ENCODE results near the gene SEC62. TPM values are rescaled to one million over a fixed set of nuclear protein-coding genes. Genes with fewer than 3 reads are reported as not detected.

SEC62 gene
- total RNA-seq, 1 donor from 2014 or later, result 99.2 TPM

DNA sequence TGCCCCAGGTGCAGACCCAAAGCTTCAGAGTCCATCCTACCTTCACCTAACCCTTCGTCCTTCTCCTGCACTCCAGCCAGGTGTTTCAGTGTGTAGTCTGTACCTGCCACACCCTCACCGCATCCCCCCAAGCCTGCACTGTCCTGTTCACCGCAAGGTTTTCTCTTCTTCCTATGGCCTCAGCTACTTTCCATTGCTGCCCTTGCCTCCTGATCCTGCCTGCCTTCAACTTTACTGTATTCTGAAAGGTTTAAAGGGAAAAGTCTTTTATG, 80.5 kb downstream of the SEC62 start:
- H3K4me3 Mint-ChIP-seq (ENCODE audit: unreplicated experiment), result no peak overlapping the region
- H3K9me3 Mint-ChIP-seq (ENCODE audit: low read depth), result no peaks in the 10 kb centered on the region
- peaks cover 4% of the 10 kb centered on the region for H3K36me3 Mint-ChIP-seq (ENCODE audit: low read depth)
- H3K27me3 Mint-ChIP-seq (ENCODE audit: low read depth), result peaks cover 16% of the 10 kb centered on the region
- H3K4me1 Mint-ChIP-seq (ENCODE audit: low read depth), result peaks cover 11% of the 10 kb centered on the region
- DNase-seq (ENCODE audit: low spot score), result no peak
- TF ChIP-seq, protein P1, sequence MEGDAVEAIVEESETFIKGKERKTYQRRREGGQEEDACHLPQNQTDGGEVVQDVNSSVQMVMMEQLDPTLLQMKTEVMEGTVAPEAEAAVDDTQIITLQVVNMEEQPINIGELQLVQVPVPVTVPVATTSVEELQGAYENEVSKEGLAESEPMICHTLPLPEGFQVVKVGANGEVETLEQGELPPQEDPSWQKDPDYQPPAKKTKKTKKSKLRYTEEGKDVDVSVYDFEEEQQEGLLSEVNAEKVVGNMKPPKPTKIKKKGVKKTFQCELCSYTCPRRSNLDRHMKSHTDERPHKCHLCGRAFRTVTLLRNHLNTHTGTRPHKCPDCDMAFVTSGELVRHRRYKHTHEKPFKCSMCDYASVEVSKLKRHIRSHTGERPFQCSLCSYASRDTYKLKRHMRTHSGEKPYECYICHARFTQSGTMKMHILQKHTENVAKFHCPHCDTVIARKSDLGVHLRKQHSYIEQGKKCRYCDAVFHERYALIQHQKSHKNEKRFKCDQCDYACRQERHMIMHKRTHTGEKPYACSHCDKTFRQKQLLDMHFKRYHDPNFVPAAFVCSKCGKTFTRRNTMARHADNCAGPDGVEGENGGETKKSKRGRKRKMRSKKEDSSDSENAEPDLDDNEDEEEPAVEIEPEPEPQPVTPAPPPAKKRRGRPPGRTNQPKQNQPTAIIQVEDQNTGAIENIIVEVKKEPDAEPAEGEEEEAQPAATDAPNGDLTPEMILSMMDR (IDR thresholded peaks at IDR 0.05), result no peak
- H3K27ac Mint-ChIP-seq (ENCODE audit: unreplicated experiment), result no peak overlapping the region

Other genes with a start within 250 kb of the SEC62 start
- gene TERC, start 201.7 kb upstream of the SEC62 start, total RNA-seq, result 0.99 to 1.4 TPM in 2 of 3 replicates, not detected in the other
- 3.6 to 5.7 TPM (median 4.6 TPM) in 3 replicates for gene ACTRT3, start 197.2 kb upstream of the SEC62 start, total RNA-seq
- gene MYNN, start 193.4 kb upstream of the SEC62 start, total RNA-seq, result 12.2 to 16.5 TPM (median 14.3 TPM) in 3 replicates
- gene LRRIQ4, start 153.9 kb upstream of the SEC62 start, total RNA-seq, result not detected in 3 replicates
- gene LRRC34, start 153.9 kb upstream of the SEC62 start, total RNA-seq, result 1.5 to 2.2 TPM (median 1.9 TPM) in 3 replicates
- gene LRRC31, start 96.9 kb upstream of the SEC62 start, total RNA-seq, result not detected in 3 replicates
- gene SAMD7, start 55.2 kb upstream of the SEC62 start, total RNA-seq, result not detected in 3 replicates
- gene GPR160, start 71.2 kb downstream of the SEC62 start, total RNA-seq, result 0.37 to 0.60 TPM (median 0.49 TPM) in 3 replicates
- 45.6 to 52.6 TPM (median 45.8 TPM) in 3 replicates for gene PHC3, start 214.9 kb downstream of the SEC62 start, total RNA-seq